OCI-LY7 (cell line): ENCODE measurements around the gene PMM2. TPM values are rescaled to one million over a fixed set of nuclear protein-coding genes. Genes with fewer than 3 reads are reported as not detected.

Source experiments
- BruUV-seq: library from RNA; stranded (reverse); fragments of 400-500 nt; replicated peaks from 2 replicates; lab custom pipeline; 2021; lab: Mats Ljungman, UMichigan
- CTCF ChIA-PET: fragments of 300-600 bp; sonication (Branson Sonifier 250); formaldehyde crosslinking; loops from one replicate; lab custom pipeline; 2022; ENCODE audit warnings: antibody characterized with exemption; ENCODE audit not compliant: unreplicated experiment; lab: Charles Lee
- POLR2A ChIA-PET: fragments of 300-600 bp; sonication (Branson Sonifier 250); formaldehyde crosslinking; loops from one replicate; lab custom pipeline; 2022; ENCODE audit warnings: antibody characterized with exemption; lab: Charles Lee
- DNase-seq: peaks from one replicate; pipeline ENCODE4 v3.0.0-alpha.2; 2015; ENCODE audit warnings: low spot score
- H2AFZ ChIP-seq: fragments of 200-600 bp; sonication (generic), shearing (Covaris generic); 2 replicates; pipeline ENCODE4 v1.6.1; 2014; ENCODE audit warnings: mild to moderate bottlenecking, antibody characterized with exemption, low read length, moderate library complexity
- H3K27ac ChIP-seq: fragments of 200-600 bp; sonication (generic); 2 replicates; pipeline ENCODE4 v1.5.1; 2014; ENCODE audit warnings: mixed run types, low read depth, mild to moderate bottlenecking, moderate library complexity, low read length, inconsistent platforms; ENCODE audit not compliant: poor library complexity, severe bottlenecking
- H3K36me3 ChIP-seq: fragments of 200-600 bp; sonication (generic); 2 replicates; pipeline ENCODE4 v1.6.1; 2014; ENCODE audit warnings: mild to moderate bottlenecking, antibody characterized with exemption, low read length, moderate library complexity, mixed read lengths; ENCODE audit not compliant: insufficient read depth
- H3K4me1 ChIP-seq: fragments of 200-600 bp; sonication (generic); 2 replicates; pipeline ENCODE4 v1.5.1; 2014; ENCODE audit warnings: mild to moderate bottlenecking, low read length; ENCODE audit not compliant: insufficient read depth, poor library complexity, severe bottlenecking
- H3K4me2 ChIP-seq: fragments of 200-600 bp; sonication (generic); 2 replicates; pipeline ENCODE4 v1.6.1; 2014; ENCODE audit warnings: mild to moderate bottlenecking, low read length
- H3K4me3 ChIP-seq: fragments of 200-600 bp; sonication (generic); 2 replicates; pipeline ENCODE4 v1.5.1; 2014; ENCODE audit warnings: mild to moderate bottlenecking, low read depth, low read length; ENCODE audit not compliant: poor library complexity, severe bottlenecking
- H3K79me2 ChIP-seq: fragments of 200-600 bp; sonication (generic); 2 replicates; pipeline ENCODE4 v1.6.1; 2016; ENCODE audit warnings: low read depth, mild to moderate bottlenecking, low read length, moderate library complexity, mixed read lengths; ENCODE audit not compliant: insufficient read depth
- H3K9me2 ChIP-seq: fragments of 200-600 bp; sonication (generic); 2 replicates; pipeline ENCODE4 v1.6.1; 2016; ENCODE audit warnings: mild to moderate bottlenecking, low read length, mixed read lengths; ENCODE audit not compliant: insufficient read depth
- H3K9me3 ChIP-seq: fragments of 200-600 bp; sonication (generic); 2 replicates; pipeline ENCODE4 v1.6.1; 2014; ENCODE audit warnings: mild to moderate bottlenecking, mixed run types, low read length, mixed read lengths
- H4K20me1 ChIP-seq: fragments of 200-600 bp; sonication (generic); 2 replicates; pipeline ENCODE4 v1.6.1; 2014; ENCODE audit warnings: mild to moderate bottlenecking, antibody characterized with exemption, low read length, moderate library complexity, mixed read lengths; ENCODE audit not compliant: insufficient read depth
- EZH2phosphoT487 ChIP-seq: fragments of 200-600 bp; sonication (generic); IDR thresholded peaks from 2 replicates; pipeline ENCODE4 v1.6.1; 2018; ENCODE audit warnings: low read depth, borderline replicate concordance, mild to moderate bottlenecking, mixed run types, antibody characterized with exemption, low read length, moderate library complexity, mixed read lengths
- intact Hi-C: fragments of 100-400 bp; cut with micrococcal nuclease; formaldehyde crosslinking; loops from one replicate; pipeline ENCODE4 v1.10.0; 2022; ENCODE audit not compliant: unreplicated experiment
- total RNA-seq, 2 experiments: library from RNA; depleted of rRNA in 1 of 2; stranded (reverse); fragments of >200 nt in 1 of 2; shearing (Covaris generic) in 1 of 2; gene quantifications; 2 replicates each; pipeline ENCODE4 v1.2.3, GENCODE V29; 2014 to 2022
- TF ChIP-seq, protein P1 (sequence below): fragments of 200-600 bp; sonication (generic); conservative IDR thresholded peaks from 2 replicates; pipeline ENCODE4 v1.5.1; 2014; ENCODE audit warnings: mild to moderate bottlenecking, antibody characterized with exemption, low read length, moderate library complexity, mixed read lengths

The PMM2 gene
- total RNA-seq, 2 experiments from 2014 or later: 39.1 to 53.9 TPM

DNA sequence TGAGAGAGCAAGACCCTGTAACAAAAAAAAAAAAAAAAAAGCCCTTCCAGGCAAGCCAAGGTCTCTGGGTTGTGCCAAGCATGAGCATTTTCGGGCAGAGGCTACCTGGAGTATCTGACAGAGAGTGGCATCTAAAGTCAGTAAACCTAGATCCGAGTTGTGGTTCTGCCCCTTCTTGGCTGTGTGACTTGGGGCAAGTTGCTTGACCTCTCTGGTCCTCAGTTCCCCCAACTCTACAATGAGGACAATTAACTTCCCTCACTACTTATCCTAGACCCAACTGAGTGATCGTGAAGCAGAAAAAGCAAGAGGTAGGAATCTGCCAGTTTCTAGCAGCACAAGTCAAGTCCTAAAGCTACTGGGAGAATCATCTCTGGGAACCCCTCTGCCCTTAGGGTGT is 34.6 kb upstream of the PMM2 start:
- Histone ChIP-seq H3K9me2 (no peaks in the 10 kb centered on the region), H3K9me3 (no peaks in the 10 kb centered on the region), H3K4me3 (no peak overlapping the region), H3K4me1 (no peaks in the 10 kb centered on the region), H3K79me2 (no peaks in the 10 kb centered on the region), H3K27ac (no peak overlapping the region), H3K36me3 (no peaks in the 10 kb centered on the region), H2AFZ (no peak overlapping the region), H4K20me1 (no peaks in the 10 kb centered on the region), H3K4me2 (no peak overlapping the region)
- POLR2A ChIA-PET: no interaction called here
- TF ChIP-seq, protein P1, sequence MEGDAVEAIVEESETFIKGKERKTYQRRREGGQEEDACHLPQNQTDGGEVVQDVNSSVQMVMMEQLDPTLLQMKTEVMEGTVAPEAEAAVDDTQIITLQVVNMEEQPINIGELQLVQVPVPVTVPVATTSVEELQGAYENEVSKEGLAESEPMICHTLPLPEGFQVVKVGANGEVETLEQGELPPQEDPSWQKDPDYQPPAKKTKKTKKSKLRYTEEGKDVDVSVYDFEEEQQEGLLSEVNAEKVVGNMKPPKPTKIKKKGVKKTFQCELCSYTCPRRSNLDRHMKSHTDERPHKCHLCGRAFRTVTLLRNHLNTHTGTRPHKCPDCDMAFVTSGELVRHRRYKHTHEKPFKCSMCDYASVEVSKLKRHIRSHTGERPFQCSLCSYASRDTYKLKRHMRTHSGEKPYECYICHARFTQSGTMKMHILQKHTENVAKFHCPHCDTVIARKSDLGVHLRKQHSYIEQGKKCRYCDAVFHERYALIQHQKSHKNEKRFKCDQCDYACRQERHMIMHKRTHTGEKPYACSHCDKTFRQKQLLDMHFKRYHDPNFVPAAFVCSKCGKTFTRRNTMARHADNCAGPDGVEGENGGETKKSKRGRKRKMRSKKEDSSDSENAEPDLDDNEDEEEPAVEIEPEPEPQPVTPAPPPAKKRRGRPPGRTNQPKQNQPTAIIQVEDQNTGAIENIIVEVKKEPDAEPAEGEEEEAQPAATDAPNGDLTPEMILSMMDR: no peak
- CTCF ChIA-PET: no interaction called here
- no TSS peak for BruUV-seq
- no peak for DNase-seq
- intact Hi-C loops: no loop called here

- H2AFZ ChIP-seq: no peak overlapping the region
- no peak overlapping the region for H3K4me3 ChIP-seq
- CTCF ChIA-PET: no interaction called here
- DNase-seq: no peak
- no peaks in the 10 kb centered on the region for H3K9me3 ChIP-seq
- no peaks in the 10 kb centered on the region for H3K4me1 ChIP-seq
- BruUV-seq: no TSS peak
- TF ChIP-seq EZH2phosphoT487: no peak
- TF ChIP-seq, protein P1: no peak
- H3K79me2 ChIP-seq: no peaks in the 10 kb centered on the region
- H3K4me2 ChIP-seq: no peak overlapping the region
- H3K36me3 ChIP-seq: no peaks in the 10 kb centered on the region
- no peaks in the 10 kb centered on the region for H3K9me2 ChIP-seq
- no peak overlapping the region for H3K27ac ChIP-seq
- intact Hi-C loops: no loop called here
- POLR2A ChIA-PET: no interaction called here
- no peaks in the 10 kb centered on the region for H4K20me1 ChIP-seq
Observed at GRCh38 chr16:8763899-8764298, 33.7 kb upstream of the PMM2 start.

DNA sequence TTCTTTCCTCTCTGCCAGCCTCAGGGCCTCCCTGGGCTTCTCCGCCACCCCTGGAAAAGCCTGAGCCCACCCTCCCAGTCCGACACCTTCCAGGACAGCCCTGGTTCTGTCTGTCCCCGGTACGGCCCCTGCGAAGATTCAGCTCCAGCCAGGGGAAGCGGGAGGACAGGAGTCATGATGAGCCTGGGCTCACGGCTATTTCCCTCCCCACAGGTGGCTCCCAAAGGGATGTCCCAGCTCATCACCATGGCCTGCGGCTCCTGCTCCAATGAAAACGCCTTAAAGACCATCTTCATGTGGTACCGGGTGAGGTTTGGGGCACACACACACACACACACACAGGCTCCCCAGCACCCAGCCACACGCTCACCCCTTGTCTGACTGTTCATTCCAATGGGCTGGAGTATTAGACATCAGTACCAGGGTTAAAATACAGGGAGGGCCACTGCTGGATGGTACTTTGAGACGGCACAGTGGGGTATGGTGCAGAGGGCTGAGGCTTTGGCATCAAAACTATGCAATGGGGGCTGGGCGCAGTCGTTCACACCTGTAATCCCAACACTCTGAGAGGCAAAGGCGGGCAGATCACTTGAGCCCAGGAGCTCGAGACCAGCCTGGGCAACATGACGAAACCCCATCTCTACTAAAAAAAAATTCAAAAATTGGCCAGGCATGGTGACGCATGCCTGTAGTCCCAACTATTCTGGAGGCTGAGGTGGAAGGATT is 33.0 kb upstream of the PMM2 start:
- H3K4me3 ChIP-seq: no peak overlapping the region
- H3K9me3 ChIP-seq: no peaks in the 10 kb centered on the region
- H3K79me2 ChIP-seq: no peaks in the 10 kb centered on the region
- ChIA-PET CTCF (no interaction called here), POLR2A (no interaction called here)
- no TSS peak for BruUV-seq
- H4K20me1 ChIP-seq: no peaks in the 10 kb centered on the region
- no peak for DNase-seq
- H3K9me2 ChIP-seq: no peaks in the 10 kb centered on the region
- no peak overlapping the region for H2AFZ ChIP-seq
- H3K4me2 ChIP-seq: no peak overlapping the region
- intact Hi-C loops: no loop called here
- no peak overlapping the region for H3K27ac ChIP-seq
- H3K36me3 ChIP-seq: no peaks in the 10 kb centered on the region
- H3K4me1 ChIP-seq: no peaks in the 10 kb centered on the region
- TF ChIP-seq, protein P1: no peak
- TF ChIP-seq EZH2phosphoT487: no peak
